B cell (primary cell): ENCODE data around the gene LZTR1. TPM values are rescaled to one million over a fixed set of nuclear protein-coding genes. Genes with fewer than 3 reads are reported as not detected.

Experiments
- ATAC-seq: fragments of 200-7000 bp; cut with Tn5 transposase; one replicate; pipeline ENCODE4 v1.10.0; 2021; ENCODE audit warnings: low read depth, mild to moderate bottlenecking, moderate number of reproducible peaks, moderate library complexity
- CTCF ChIA-PET: fragments of 350-600 bp; sonication (Branson Sonifier 250); formaldehyde crosslinking; loops from one replicate; lab custom pipeline; 2021; ENCODE audit warnings: antibody characterized with exemption, inconsistent platforms; lab: Charles Lee
- POLR2A ChIA-PET: fragments of 350-600 bp; sonication (Branson Sonifier 250); formaldehyde crosslinking; loops from one replicate; lab custom pipeline; 2021; ENCODE audit warnings: antibody characterized with exemption; lab: Charles Lee
- DNase-seq: peaks from one replicate; pipeline ENCODE4 v3.0.0; 2013
- H2AFZ ChIP-seq: 2 replicates; pipeline ENCODE4 v1.6.1; 2012; ENCODE audit warnings: mild to moderate bottlenecking, low read depth, low read length; ENCODE audit not compliant: insufficient read depth, poor library complexity, severe bottlenecking
- H3K27ac ChIP-seq, 2 donors: 1 replicate in 1 of 2; 2 replicates in 1 of 2; pipeline ENCODE4 v1.5.1; 2012 to 2013; ENCODE audit warnings: low read length in 2 of 2, mild to moderate bottlenecking in 2 of 2, moderate library complexity in 1 of 2
- H3K27me3 ChIP-seq, 4 experiments: fragments of 200-600 bp in 1 of 4; sonication (generic) in 1 of 4; replicated peaks in 1 of 4; 1 replicate in 2 of 4; 2 replicates in 2 of 4; pipeline versions ENCODE4 v1.6.1 to v1.7.0; 2013 to 2016; ENCODE audit warnings: low read length in 3 of 4, mild to moderate bottlenecking in 2 of 4, mixed read lengths in 1 of 4, moderate library complexity in 1 of 4; ENCODE audit not compliant: insufficient read depth in 4 of 4, control insufficient read depth in 3 of 4; ENCODE audit errors: control extremely low read depth in 1 of 4
- H3K36me3 ChIP-seq, 2 experiments: replicated peaks in 1 of 2; 1 replicate in 1 of 2; 2 replicates in 1 of 2; pipeline versions ENCODE4 v1.6.1 to v1.7.1; 2013; ENCODE audit warnings: low read length in 1 of 2; ENCODE audit not compliant: insufficient read depth in 2 of 2, control insufficient read depth in 1 of 2; ENCODE audit errors: control extremely low read depth in 1 of 2, extremely low read depth in 1 of 2
- H3K4me1 ChIP-seq, 2 donors: fragments of 200-600 bp in 1 of 2; sonication (generic) in 1 of 2; 1 replicate in 1 of 2; 2 replicates in 1 of 2; pipeline versions ENCODE4 v1.5.1 to v1.6.1; 2013 to 2017; ENCODE audit warnings: low read length in 2 of 2; ENCODE audit not compliant: control insufficient read depth in 2 of 2, insufficient read depth in 2 of 2
- H3K4me2 ChIP-seq: replicated peaks from 2 replicates; pipeline ENCODE3; 2012; ENCODE audit warnings: mild to moderate bottlenecking, low read depth, low read length; ENCODE audit not compliant: poor library complexity, severe bottlenecking
- H3K4me3 ChIP-seq, 5 experiments: fragments of 200-600 bp in 1 of 5; sonication (generic) in 1 of 5; 1 replicate in 3 of 5; 2 replicates in 2 of 5; pipeline versions ENCODE4 v1.5.1 to v1.7.0; 2011 to 2016; ENCODE audit warnings: low read length in 4 of 5, mild to moderate bottlenecking in 4 of 5, low read depth in 2 of 5, control low read depth in 1 of 5, moderate library complexity in 1 of 5; ENCODE audit not compliant: insufficient read depth in 1 of 5; ENCODE audit errors: control extremely low read depth in 1 of 5, extremely low read depth in 1 of 5
- H3K79me2 ChIP-seq: fragments of 200-600 bp; sonication (generic); one replicate; pipeline ENCODE4 v1.6.0; 2016; ENCODE audit warnings: low read length; ENCODE audit not compliant: control insufficient read depth, insufficient read depth
- H3K9ac ChIP-seq: fragments of 200-600 bp; sonication (generic); 2 replicates; pipeline ENCODE4 v1.6.1; 2017; ENCODE audit warnings: mild to moderate bottlenecking, low read length, moderate library complexity
- H3K9me3 ChIP-seq, 3 donors: one replicate each; pipeline versions ENCODE4 v1.6.1 to v1.7.1; 2013; ENCODE audit warnings: low read length in 2 of 3; ENCODE audit not compliant: control insufficient read depth in 2 of 3, insufficient read depth in 1 of 3; ENCODE audit errors: control extremely low read depth in 1 of 3
- H4K20me1 ChIP-seq: 2 replicates; pipeline ENCODE4 v1.6.0; 2012; ENCODE audit warnings: mild to moderate bottlenecking, low read length; ENCODE audit not compliant: insufficient read depth, control insufficient read depth, poor library complexity, severe bottlenecking
- H3K27ac Mint-ChIP-seq: one replicate; pipeline ENCODE4 v1.8.0; 2021; ENCODE audit warnings: mixed read lengths
- H3K27me3 Mint-ChIP-seq: one replicate; pipeline ENCODE4 v1.8.0; 2021; ENCODE audit warnings: mixed read lengths
- H3K4me1 Mint-ChIP-seq: one replicate; pipeline ENCODE4 v1.8.0; 2021; ENCODE audit warnings: mixed read lengths
- H3K4me3 Mint-ChIP-seq: one replicate; pipeline ENCODE4 v1.8.0; 2021; ENCODE audit warnings: mixed read lengths
- H3K9me3 Mint-ChIP-seq: one replicate; pipeline ENCODE4 v1.8.0; 2022; ENCODE audit warnings: mixed read lengths; ENCODE audit not compliant: insufficient read depth
- EZH2 ChIP-seq: IDR thresholded peaks from 2 replicates; pipeline ENCODE4 v1.6.1; 2012; ENCODE audit warnings: borderline replicate concordance, low read depth, mild to moderate bottlenecking, moderate library complexity, low read length; ENCODE audit not compliant: insufficient read depth, poor library complexity, severe bottlenecking
- WGBS: methylation state at CpG from one replicate; pipeline ENCODE4 v1.1.5; 2013; ENCODE audit warnings: missing lambda C conversion rate; ENCODE audit not compliant: insufficient coverage; 5-methylcytosine and 5-hydroxymethylcytosine counted together
- intact Hi-C: fragments of 100-400 bp; cut with micrococcal nuclease; formaldehyde crosslinking; loops from one replicate; pipeline ENCODE4 v1.10.0; 2022
- polyA plus RNA-seq: library from polyadenylated mRNA; depleted of rRNA; stranded (reverse); fragments of >200 nt; gene quantifications from 2 replicates; pipeline ENCODE4 v1.2.3, GENCODE V29; 2012
- total RNA-seq, 2 donors: library from RNA; stranded (reverse); fragments of 120-200 nt in 1 of 2; gene quantifications; 1 replicate in 1 of 2; 2 replicates in 1 of 2; pipeline versions ENCODE4 v1.2.3 to v1.2.4, GENCODE V29; 2013 to 2022
- TF ChIP-seq, protein P1 (sequence below): fragments of 200-600 bp; IDR thresholded peaks from one replicate; pipeline ENCODE4 v1.8.0; 2022; ENCODE audit warnings: antibody characterized with exemption, mild to moderate bottlenecking

Gene LZTR1
- total and polyA plus RNA-seq, 2 donors (not counting 1 experiment from before 2014, with no cell fraction given), result 75.7 to 94.8 TPM

DNA sequence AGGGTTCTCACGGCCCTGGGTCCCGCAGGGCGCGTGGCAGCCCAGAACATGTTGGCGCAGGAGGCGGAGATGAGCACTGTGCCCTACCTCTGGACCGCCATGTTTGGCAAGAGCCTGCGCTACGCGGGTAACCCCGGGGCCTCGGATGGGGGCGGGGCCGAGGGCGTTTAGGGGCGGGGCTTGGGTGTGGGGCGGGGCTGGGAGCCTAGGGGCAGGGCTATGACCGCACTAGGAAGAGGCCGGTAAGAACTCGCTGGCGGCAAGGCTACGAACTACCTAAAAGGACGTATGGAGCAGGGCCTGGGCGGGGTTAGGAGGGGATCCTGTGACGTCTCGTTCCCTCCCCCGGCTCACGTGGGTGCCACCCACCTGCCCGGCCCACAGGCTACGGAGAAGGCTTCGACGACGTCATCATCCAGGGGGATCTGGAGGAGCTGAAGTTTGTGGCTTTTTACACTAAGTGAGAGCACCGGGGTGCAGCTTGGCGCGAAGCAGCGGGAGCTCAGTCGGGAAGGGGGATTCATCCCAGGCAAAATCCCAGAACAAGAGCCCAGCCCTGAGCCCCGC, 2.8 kb upstream of the LZTR1 start:
- WGBS, result 17% methylated on average over 23 of the region's 39 CpGs
- H3K27ac ChIP-seq, result no peak overlapping the region

More for the DNA sequence above, 2.8 kb upstream of the LZTR1 start:
- Mint-ChIP-seq H3K27me3 (peaks cover 3% of the 10 kb centered on the region), H3K27ac (peak overlapping the region; percentile 84), H3K4me3 (peak overlapping the region; percentile 81), H3K9me3 (no peaks in the 10 kb centered on the region), H3K4me1 (peaks cover 36% of the 10 kb centered on the region)
- Histone ChIP-seq H3K4me3 (peak overlapping the region in 2 of 5 experiments; percentile 5 to 23), H3K4me2 (peak overlapping the region; percentile 59), H4K20me1 (no peaks in the 10 kb centered on the region), H3K9me3 (peaks cover 0 to 22% (median 8%) of the 10 kb centered on the region in 3 donors), H3K36me3 (no peaks in the 10 kb centered on the region), H2AFZ (peak overlapping the region; percentile 29), H3K27me3 (peaks cover 0 to 3% (median 0%) of the 10 kb centered on the region in 4 experiments), H3K4me1 (peaks cover 24 to 34% of the 10 kb centered on the region in 2 donors), H3K79me2 (peaks cover 18% of the 10 kb centered on the region), H3K9ac (peak overlapping the region; percentile 11)
- TF ChIP-seq EZH2, result no peak
- TF ChIP-seq, protein P1, sequence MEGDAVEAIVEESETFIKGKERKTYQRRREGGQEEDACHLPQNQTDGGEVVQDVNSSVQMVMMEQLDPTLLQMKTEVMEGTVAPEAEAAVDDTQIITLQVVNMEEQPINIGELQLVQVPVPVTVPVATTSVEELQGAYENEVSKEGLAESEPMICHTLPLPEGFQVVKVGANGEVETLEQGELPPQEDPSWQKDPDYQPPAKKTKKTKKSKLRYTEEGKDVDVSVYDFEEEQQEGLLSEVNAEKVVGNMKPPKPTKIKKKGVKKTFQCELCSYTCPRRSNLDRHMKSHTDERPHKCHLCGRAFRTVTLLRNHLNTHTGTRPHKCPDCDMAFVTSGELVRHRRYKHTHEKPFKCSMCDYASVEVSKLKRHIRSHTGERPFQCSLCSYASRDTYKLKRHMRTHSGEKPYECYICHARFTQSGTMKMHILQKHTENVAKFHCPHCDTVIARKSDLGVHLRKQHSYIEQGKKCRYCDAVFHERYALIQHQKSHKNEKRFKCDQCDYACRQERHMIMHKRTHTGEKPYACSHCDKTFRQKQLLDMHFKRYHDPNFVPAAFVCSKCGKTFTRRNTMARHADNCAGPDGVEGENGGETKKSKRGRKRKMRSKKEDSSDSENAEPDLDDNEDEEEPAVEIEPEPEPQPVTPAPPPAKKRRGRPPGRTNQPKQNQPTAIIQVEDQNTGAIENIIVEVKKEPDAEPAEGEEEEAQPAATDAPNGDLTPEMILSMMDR, result no peak
- ChIA-PET POLR2A (no interaction called here), CTCF (interaction anchor here (0.7 kb wide), 1 partner anchor 19 kb away, joined by 3 read pairs; no protein-coding TSS in a partner anchor)
- DNase-seq (peak; percentile 81), ATAC-seq (peak; percentile 44)
- intact Hi-C loops, result no loop called here
